ENCODE measurements around the gene SLC1A2. TPM values are rescaled to one million over a fixed set of nuclear protein-coding genes. Genes with fewer than 3 reads are reported as not detected.

Gene SLC1A2
- total and polyA plus RNA-seq, 2 experiments from 2014 or later, result 0.70 to 2.8 TPM

GRCh38 chr11:35425603-35426212 is 6.3 kb upstream of the SLC1A2 start:
- Mint-ChIP-seq H3K4me1 (peaks cover 7% of the 10 kb centered on the region; the same call in 2 of the 3 replicates), H3K27me3 (ENCODE audit: insufficient read depth, low read depth, poor library complexity) (peaks cover 20% of the 10 kb centered on the region), H3K4me3 (no peak overlapping the region), H3K27ac (no peak overlapping the region), H3K36me3 (ENCODE audit: low read depth) (no peaks in the 10 kb centered on the region), H3K9me3 (no peaks in the 10 kb centered on the region)
- Histone ChIP-seq H3K36me3 (ENCODE audit: insufficient read depth) (no peaks in the 10 kb centered on the region), H3K9me2 (ENCODE audit: insufficient read depth) (no peaks in the 10 kb centered on the region), H3F3A (replicated peaks; ENCODE audit: low read depth) (no peaks in the 10 kb centered on the region), H3K4me2 (no peak overlapping the region), H2AFZ (no peak overlapping the region), H3K4me1 (ENCODE audit: insufficient read depth) (peaks cover 4% of the 10 kb centered on the region; the same call in 1 of the 2 replicates), H3K79me2 (replicated peaks; ENCODE audit: insufficient read depth) (no peaks in the 10 kb centered on the region), H3K27ac (ENCODE audit: low read depth) (no peak overlapping the region), H3K27me3 (ENCODE audit: insufficient read depth) (peaks cover 31% of the 10 kb centered on the region), H3K4me3 (no peak overlapping the region), H4K20me1 (replicated peaks; ENCODE audit: insufficient read depth) (no peaks in the 10 kb centered on the region)
- TF ChIP-seq ZNF462 (CRISPR knock-in tag; IDR thresholded peaks at IDR 0.05), result no peak
- TF ChIP-seq POLR2AphosphoS5 (IDR thresholded peaks at IDR 0.05; ENCODE audit: low read depth), result no peak
- TF ChIP-seq, protein P1, sequence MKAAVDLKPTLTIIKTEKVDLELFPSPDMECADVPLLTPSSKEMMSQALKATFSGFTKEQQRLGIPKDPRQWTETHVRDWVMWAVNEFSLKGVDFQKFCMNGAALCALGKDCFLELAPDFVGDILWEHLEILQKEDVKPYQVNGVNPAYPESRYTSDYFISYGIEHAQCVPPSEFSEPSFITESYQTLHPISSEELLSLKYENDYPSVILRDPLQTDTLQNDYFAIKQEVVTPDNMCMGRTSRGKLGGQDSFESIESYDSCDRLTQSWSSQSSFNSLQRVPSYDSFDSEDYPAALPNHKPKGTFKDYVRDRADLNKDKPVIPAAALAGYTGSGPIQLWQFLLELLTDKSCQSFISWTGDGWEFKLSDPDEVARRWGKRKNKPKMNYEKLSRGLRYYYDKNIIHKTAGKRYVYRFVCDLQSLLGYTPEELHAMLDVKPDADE (IDR thresholded peaks at IDR 0.05), result no peak
- no peak for TF ChIP-seq EZH2phosphoT487 (IDR thresholded peaks at IDR 0.05; ENCODE audit: unreplicated experiment)
- TF ChIP-seq ZNF331 (CRISPR knock-in tag; IDR thresholded peaks at IDR 0.05; ENCODE audit: low read depth), result no peak
- TF ChIP-seq, protein P2, sequence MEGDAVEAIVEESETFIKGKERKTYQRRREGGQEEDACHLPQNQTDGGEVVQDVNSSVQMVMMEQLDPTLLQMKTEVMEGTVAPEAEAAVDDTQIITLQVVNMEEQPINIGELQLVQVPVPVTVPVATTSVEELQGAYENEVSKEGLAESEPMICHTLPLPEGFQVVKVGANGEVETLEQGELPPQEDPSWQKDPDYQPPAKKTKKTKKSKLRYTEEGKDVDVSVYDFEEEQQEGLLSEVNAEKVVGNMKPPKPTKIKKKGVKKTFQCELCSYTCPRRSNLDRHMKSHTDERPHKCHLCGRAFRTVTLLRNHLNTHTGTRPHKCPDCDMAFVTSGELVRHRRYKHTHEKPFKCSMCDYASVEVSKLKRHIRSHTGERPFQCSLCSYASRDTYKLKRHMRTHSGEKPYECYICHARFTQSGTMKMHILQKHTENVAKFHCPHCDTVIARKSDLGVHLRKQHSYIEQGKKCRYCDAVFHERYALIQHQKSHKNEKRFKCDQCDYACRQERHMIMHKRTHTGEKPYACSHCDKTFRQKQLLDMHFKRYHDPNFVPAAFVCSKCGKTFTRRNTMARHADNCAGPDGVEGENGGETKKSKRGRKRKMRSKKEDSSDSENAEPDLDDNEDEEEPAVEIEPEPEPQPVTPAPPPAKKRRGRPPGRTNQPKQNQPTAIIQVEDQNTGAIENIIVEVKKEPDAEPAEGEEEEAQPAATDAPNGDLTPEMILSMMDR (conservative IDR thresholded peaks at IDR 0.05; ENCODE audit: low read depth in 2 of 2), result no peak
- TF ChIP-seq CREB1 (CRISPR knock-in tag; IDR thresholded peaks at IDR 0.05; ENCODE audit: low read depth), result no peak
- no peak for TF ChIP-seq EZH2 (IDR thresholded peaks at IDR 0.05; ENCODE audit: low read depth, unreplicated experiment)
- no peak for TF ChIP-seq REST (IDR thresholded peaks at IDR 0.05; ENCODE audit: unreplicated experiment)
- TF ChIP-seq ZNF114 (CRISPR knock-in tag; IDR thresholded peaks at IDR 0.05), result no peak
- no peak for TF ChIP-seq JUNB (IDR thresholded peaks at IDR 0.05; ENCODE audit: unreplicated experiment)
- DNase-seq (ENCODE audit: low spot score), result no peak
- ATAC-seq, result no peak

Data from GM23338 (cell line).